ENCODE results near the gene EPHB1. TPM values are rescaled to one million over a fixed set of nuclear protein-coding genes. Genes with fewer than 3 reads are reported as not detected.
"Not testable (repeated sequence)": the region's sequence is repeated elsewhere in the genome, so short reads cannot be mapped to it uniquely, and the experiment has no call there.

The EPHB1 gene
- polyA plus RNA-seq, 4 donors = 4.4 to 5.9 (median 5.7) TPM

GRCh38 chr3:135023996-135024658, 229.1 kb downstream of the EPHB1 start:
- DNase-seq (ENCODE audit: low read depth in 4 of 4, low spot score in 2 of 4) = no peak

GRCh38 chr3:135030768-135031615, 235.9 kb downstream of the EPHB1 start:
- DNase-seq (ENCODE audit: low read depth in 4 of 4, low spot score in 2 of 4) = not testable (repeated sequence)

- no peak for DNase-seq (ENCODE audit: low read depth in 4 of 4, low spot score in 2 of 4)
These were observed 238.7 kb downstream of the EPHB1 start for GRCh38 chr3:135033737-135034136.

GRCh38 chr3:135034291-135034768, 239.3 kb downstream of the EPHB1 start:
- DNase-seq (ENCODE audit: low read depth in 4 of 4, low spot score in 2 of 4) = no peak

GRCh38 chr3:135034891-135035440, 239.9 kb downstream of the EPHB1 start:
- no peak for DNase-seq (ENCODE audit: low read depth in 4 of 4, low spot score in 2 of 4)

GRCh38 chr3:135038186-135038585, 243.1 kb downstream of the EPHB1 start:
- no peak for DNase-seq (ENCODE audit: low read depth in 4 of 4, low spot score in 2 of 4)

GRCh38 chr3:135039536-135039935, 244.5 kb downstream of the EPHB1 start:
- not testable (repeated sequence) for DNase-seq (ENCODE audit: low read depth in 4 of 4, low spot score in 2 of 4)

- no peak for DNase-seq (ENCODE audit: low read depth in 4 of 4, low spot score in 2 of 4)
These were observed 245.5 kb downstream of the EPHB1 start for GRCh38 chr3:135040321-135041240.

- no peak for DNase-seq (ENCODE audit: low read depth in 4 of 4, low spot score in 2 of 4)
These were observed 246.5 kb downstream of the EPHB1 start for GRCh38 chr3:135041601-135042000.

GRCh38 chr3:135047061-135047460, 252.0 kb downstream of the EPHB1 start:
- no peak for DNase-seq (ENCODE audit: low read depth in 4 of 4, low spot score in 2 of 4)

GRCh38 chr3:135050536-135050935, 255.5 kb downstream of the EPHB1 start:
- no peak for DNase-seq (ENCODE audit: low read depth in 4 of 4, low spot score in 2 of 4)

GRCh38 chr3:135051409-135051973, 256.4 kb downstream of the EPHB1 start:
- no peak for DNase-seq (ENCODE audit: low read depth in 4 of 4, low spot score in 2 of 4)

- no peak for DNase-seq (ENCODE audit: low read depth in 4 of 4, low spot score in 2 of 4)
These were observed 260.4 kb downstream of the EPHB1 start for GRCh38 chr3:135055449-135055848.

GRCh38 chr3:135056084-135056730, 261.1 kb downstream of the EPHB1 start:
- no peak for DNase-seq (ENCODE audit: low read depth in 4 of 4, low spot score in 2 of 4)

GRCh38 chr3:135056733-135057310, 261.8 kb downstream of the EPHB1 start:
- no peak for DNase-seq (ENCODE audit: low read depth in 4 of 4, low spot score in 2 of 4)

GRCh38 chr3:135057996-135058395, 262.9 kb downstream of the EPHB1 start:
- DNase-seq (ENCODE audit: low read depth in 4 of 4, low spot score in 2 of 4) = no peak

GRCh38 chr3:135059580-135059979, 264.5 kb downstream of the EPHB1 start:
- DNase-seq (ENCODE audit: low read depth in 4 of 4, low spot score in 2 of 4) = no peak

GRCh38 chr3:135066844-135067727, 272.0 kb downstream of the EPHB1 start:
- DNase-seq (ENCODE audit: low read depth in 4 of 4, low spot score in 2 of 4) = not testable (repeated sequence)

All from left renal cortex interstitium (tissue), 4 donors.